Hepatocyte (in vitro differentiated cells): ENCODE measurements around the gene MEOX1. TPM values are rescaled to one million over a fixed set of nuclear protein-coding genes. Genes with fewer than 3 reads are reported as not detected.
"Not testable (repeated sequence)": the region's sequence is repeated elsewhere in the genome, so short reads cannot be mapped to it uniquely, and the experiment has no call there.

ENCODE experiments used
- DNase-seq: peaks from one replicate; pipeline ENCODE4 v3.0.0-alpha.2; 2016; ENCODE audit warnings: low spot score
- H2AFZ ChIP-seq: fragments of 200-600 bp; sonication (generic); 2 replicates; pipeline ENCODE4 v1.6.0; 2016; ENCODE audit warnings: antibody characterized with exemption, mild to moderate bottlenecking
- H3K27ac ChIP-seq: fragments of 200-600 bp; sonication (generic); 2 replicates; pipeline ENCODE4 v1.5.1; 2016; ENCODE audit warnings: mild to moderate bottlenecking
- H3K27me3 ChIP-seq: fragments of 200-600 bp; sonication (generic); 2 replicates; pipeline ENCODE4 v1.6.1; 2016
- H3K36me3 ChIP-seq: fragments of 200-600 bp; sonication (generic); replicated peaks from 2 replicates; pipeline ENCODE4 v1.5.1; 2016; ENCODE audit warnings: low read depth; ENCODE audit not compliant: insufficient read depth
- H3K4me1 ChIP-seq: fragments of 200-600 bp; sonication (generic); 2 replicates; pipeline ENCODE4 v1.5.1; 2016; ENCODE audit warnings: mild to moderate bottlenecking, moderate library complexity; ENCODE audit not compliant: insufficient read depth
- H3K4me2 ChIP-seq: fragments of 200-600 bp; sonication (generic); 2 replicates; pipeline ENCODE4 v1.6.0; 2016
- H3K4me3 ChIP-seq: fragments of 200-600 bp; sonication (generic); 2 replicates; pipeline ENCODE4 v1.5.1; 2016; ENCODE audit warnings: mild to moderate bottlenecking
- H3K79me2 ChIP-seq: fragments of 200-600 bp; sonication (generic); 2 replicates; pipeline ENCODE4 v1.6.0; 2017; ENCODE audit warnings: mild to moderate bottlenecking
- H3K9me2 ChIP-seq: fragments of 200-600 bp; sonication (generic); replicated peaks from 2 replicates; pipeline ENCODE4 v1.6.0; 2017; ENCODE audit warnings: mild to moderate bottlenecking; ENCODE audit not compliant: insufficient read depth
- H3K9me3 ChIP-seq: fragments of 200-600 bp; sonication (generic); 2 replicates; pipeline ENCODE4 v1.5.1; 2016; ENCODE audit warnings: low read depth, mild to moderate bottlenecking
- H4K20me1 ChIP-seq: fragments of 200-600 bp; sonication (generic); 2 replicates; pipeline ENCODE4 v1.6.0; 2016; ENCODE audit warnings: mild to moderate bottlenecking; ENCODE audit not compliant: insufficient read depth, poor library complexity, severe bottlenecking
- EZH2 ChIP-seq: fragments of 200-600 bp; sonication (generic); IDR thresholded peaks from 2 replicates; pipeline ENCODE4 v1.6.1; 2016; ENCODE audit warnings: antibody characterized with exemption, mild to moderate bottlenecking, borderline replicate concordance
- EZH2phosphoT487 ChIP-seq: fragments of 200-600 bp; sonication (generic); IDR thresholded peaks from one replicate; pipeline ENCODE4 v1.6.1; 2018; ENCODE audit warnings: antibody characterized with exemption, mild to moderate bottlenecking, low read depth, moderate library complexity; ENCODE audit not compliant: unreplicated experiment, severe bottlenecking
- WGBS: methylation state at CpG from one replicate; pipeline ENCODE4 v1.1.6; 2016; ENCODE audit warnings: low lambda C conversion rate; ENCODE audit errors: missing lambda C conversion rate; 5-methylcytosine and 5-hydroxymethylcytosine counted together
- polyA plus RNA-seq: library from polyadenylated mRNA; unstranded; fragments of >200 nt; fragmentation: Nextera tagmentation; extraction: Ambion mirVana; gene quantifications from 2 replicates; pipeline ENCODE4 v1.2.1, GENCODE V29; 2016
- total RNA-seq: library from RNA; depleted of rRNA; stranded (reverse); fragments of >200 nt; gene quantifications from 2 replicates; pipeline ENCODE4 v1.2.3, GENCODE V29; 2014
- TF ChIP-seq, protein P1 (sequence below): fragments of 200-600 bp; sonication (generic); IDR thresholded peaks from 2 replicates; pipeline ENCODE4 v1.5.1; 2016; ENCODE audit warnings: antibody characterized with exemption, mild to moderate bottlenecking; ENCODE audit not compliant: poor library complexity

Gene MEOX1
- total and polyA plus RNA-seq, 2 experiments from 2014 or later, result 0.33 to 0.90 TPM

DNA sequence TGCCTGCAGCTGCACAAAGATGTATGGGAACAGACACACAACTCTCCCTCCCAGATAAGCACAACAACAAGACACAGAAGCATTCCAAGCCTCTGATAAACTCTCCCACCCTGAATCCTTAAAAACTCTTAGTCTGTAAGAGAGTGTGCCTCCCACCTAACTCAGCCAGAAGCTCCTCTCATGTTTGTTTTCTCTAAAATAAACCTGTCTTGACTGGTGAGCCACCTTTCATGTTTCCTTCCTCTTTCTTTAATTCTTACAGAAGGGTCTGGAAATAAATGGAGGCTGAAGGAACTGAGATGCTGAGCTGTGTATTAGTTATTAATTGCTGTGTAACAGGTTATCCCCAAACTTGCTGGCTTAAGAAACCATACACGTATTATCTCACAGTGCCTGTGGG is 57.2 kb downstream of the MEOX1 start:
- no peak overlapping the region for H3K27ac ChIP-seq
- H3K4me2 ChIP-seq, result no peak overlapping the region
- no peaks in the 10 kb centered on the region for H3K9me3 ChIP-seq
- H3K4me3 ChIP-seq, result no peak overlapping the region
- H3K4me1 ChIP-seq, result peaks cover 8% of the 10 kb centered on the region
- H3K27me3 ChIP-seq, result no peaks in the 10 kb centered on the region
- 72% methylated on average over 1 of the region's 1 CpG for WGBS
- no peaks in the 10 kb centered on the region for H3K36me3 ChIP-seq
- no peaks in the 10 kb centered on the region for H4K20me1 ChIP-seq
- H2AFZ ChIP-seq, result no peak overlapping the region
- no peaks in the 10 kb centered on the region for H3K79me2 ChIP-seq
- DNase-seq, result no peak
- TF ChIP-seq EZH2 (no peak), EZH2phosphoT487 (no peak)
- TF ChIP-seq, protein P1, sequence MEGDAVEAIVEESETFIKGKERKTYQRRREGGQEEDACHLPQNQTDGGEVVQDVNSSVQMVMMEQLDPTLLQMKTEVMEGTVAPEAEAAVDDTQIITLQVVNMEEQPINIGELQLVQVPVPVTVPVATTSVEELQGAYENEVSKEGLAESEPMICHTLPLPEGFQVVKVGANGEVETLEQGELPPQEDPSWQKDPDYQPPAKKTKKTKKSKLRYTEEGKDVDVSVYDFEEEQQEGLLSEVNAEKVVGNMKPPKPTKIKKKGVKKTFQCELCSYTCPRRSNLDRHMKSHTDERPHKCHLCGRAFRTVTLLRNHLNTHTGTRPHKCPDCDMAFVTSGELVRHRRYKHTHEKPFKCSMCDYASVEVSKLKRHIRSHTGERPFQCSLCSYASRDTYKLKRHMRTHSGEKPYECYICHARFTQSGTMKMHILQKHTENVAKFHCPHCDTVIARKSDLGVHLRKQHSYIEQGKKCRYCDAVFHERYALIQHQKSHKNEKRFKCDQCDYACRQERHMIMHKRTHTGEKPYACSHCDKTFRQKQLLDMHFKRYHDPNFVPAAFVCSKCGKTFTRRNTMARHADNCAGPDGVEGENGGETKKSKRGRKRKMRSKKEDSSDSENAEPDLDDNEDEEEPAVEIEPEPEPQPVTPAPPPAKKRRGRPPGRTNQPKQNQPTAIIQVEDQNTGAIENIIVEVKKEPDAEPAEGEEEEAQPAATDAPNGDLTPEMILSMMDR, result no peak
- no peaks in the 10 kb centered on the region for H3K9me2 ChIP-seq

GRCh38 chr17:43603321-43603720 is 58.4 kb downstream of the MEOX1 start:
- Histone ChIP-seq H3K4me2 (no peak overlapping the region), H3K9me3 (no peaks in the 10 kb centered on the region), H4K20me1 (no peaks in the 10 kb centered on the region), H3K27me3 (no peaks in the 10 kb centered on the region), H3K27ac (no peak overlapping the region), H3K9me2 (no peaks in the 10 kb centered on the region), H3K4me3 (no peak overlapping the region), H3K79me2 (no peaks in the 10 kb centered on the region), H2AFZ (no peak overlapping the region), H3K4me1 (peaks cover 8% of the 10 kb centered on the region), H3K36me3 (no peaks in the 10 kb centered on the region)
- WGBS, result 100% methylated on average over 1 of the region's 1 CpG
- TF ChIP-seq EZH2phosphoT487 (no peak), EZH2 (no peak)
- TF ChIP-seq, protein P1, result no peak
- DNase-seq, result no peak

GRCh38 chr17:43602556-43602955 is 59.2 kb downstream of the MEOX1 start:
- not testable (repeated sequence) for H3K4me3 ChIP-seq, H4K20me1 ChIP-seq, H3K9me2 ChIP-seq, H3K36me3 ChIP-seq, H3K9me3 ChIP-seq, H3K4me1 ChIP-seq, H3K4me2 ChIP-seq, H3K79me2 ChIP-seq, H2AFZ ChIP-seq, H3K27me3 ChIP-seq, DNase-seq, H3K27ac ChIP-seq
- WGBS, result 96% methylated on average over 4 of the region's 4 CpGs

DNA sequence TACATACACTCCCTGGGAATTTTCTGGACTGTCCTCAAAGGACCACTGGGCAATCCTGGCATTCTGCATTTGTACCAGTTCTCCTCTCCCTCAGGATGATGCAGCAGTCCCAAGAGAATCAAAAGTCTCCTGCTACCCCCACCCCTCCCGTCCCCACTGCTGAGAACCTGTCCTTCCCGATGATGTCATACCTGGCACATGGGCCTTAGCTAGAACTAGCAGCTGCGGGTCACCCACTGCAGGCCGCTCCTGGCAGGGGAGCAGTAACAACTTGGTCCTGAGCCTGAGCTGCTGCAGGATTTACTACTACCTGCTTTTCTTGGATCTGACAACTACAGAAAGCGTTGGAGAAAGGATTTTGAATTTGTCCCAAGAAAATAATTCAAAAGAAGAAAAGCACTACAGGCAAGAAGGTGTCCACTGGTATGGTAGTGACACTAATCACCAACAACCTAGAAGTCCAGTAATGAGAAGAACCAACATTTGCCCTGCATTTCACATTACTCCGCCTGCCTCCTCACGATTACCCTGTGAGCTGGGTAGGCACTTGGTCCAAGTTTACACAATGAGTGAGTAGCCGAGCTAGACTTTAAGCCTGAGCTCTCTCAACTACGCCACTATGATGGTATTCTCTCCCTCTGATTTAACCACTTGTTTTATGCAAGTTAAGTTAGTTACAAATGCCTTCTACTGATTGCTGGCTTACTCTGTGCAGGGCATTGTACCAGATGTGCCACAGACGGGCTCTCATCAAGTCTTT is 60.3 kb downstream of the MEOX1 start:
- TF ChIP-seq EZH2, result no peak
- TF ChIP-seq EZH2phosphoT487, result no peak
- TF ChIP-seq, protein P1, result no peak
- no peak for DNase-seq
- no peak overlapping the region for H3K4me2 ChIP-seq

More for the DNA sequence above, 60.3 kb downstream of the MEOX1 start:
- WGBS, result 77% methylated on average over 10 of the region's 10 CpGs
- Histone ChIP-seq H2AFZ (no peak overlapping the region), H3K27me3 (no peaks in the 10 kb centered on the region), H3K4me3 (no peak overlapping the region), H4K20me1 (no peaks in the 10 kb centered on the region), H3K36me3 (no peaks in the 10 kb centered on the region), H3K79me2 (no peaks in the 10 kb centered on the region), H3K9me3 (no peaks in the 10 kb centered on the region), H3K4me1 (peaks cover 8% of the 10 kb centered on the region), H3K9me2 (no peaks in the 10 kb centered on the region), H3K27ac (no peak overlapping the region)
